Keratinocyte (primary cell): ENCODE data around the gene DIDO1. TPM values are rescaled to one million over a fixed set of nuclear protein-coding genes. Genes with fewer than 3 reads are reported as not detected.

Experiments
- DNase-seq: peaks from one replicate; pipeline ENCODE4 v3.0.0-alpha.2; 2011; ENCODE audit warnings: low read depth, missing footprints, low spot score
- FAIRE-seq: peaks from 2 replicates; lab custom pipeline; 2011; peaks lifted over from hg19 to GRCh38; lab: Jason Lieb, UNC
- H2AFZ ChIP-seq: 2 replicates; pipeline ENCODE4 v1.6.0; 2012; ENCODE audit warnings: low read length, control low read depth, inconsistent platforms; ENCODE audit not compliant: control insufficient read depth
- H3K27ac ChIP-seq: 2 replicates; pipeline ENCODE4 v1.5.1; 2011; ENCODE audit warnings: low read length; ENCODE audit not compliant: control insufficient read depth, insufficient read depth
- H3K27me3 ChIP-seq: 3 replicates; pipeline ENCODE4 v1.6.0; 2011; ENCODE audit warnings: low read length; ENCODE audit not compliant: control insufficient read depth, insufficient read depth; ENCODE audit errors: extremely low read depth
- H3K36me3 ChIP-seq, 2 experiments: 2 replicates in 1 of 2; 3 replicates in 1 of 2; pipeline ENCODE4 v1.5.1; 2011; ENCODE audit warnings: low read length in 2 of 2, mild to moderate bottlenecking in 1 of 2; ENCODE audit not compliant: control insufficient read depth in 2 of 2, insufficient read depth in 2 of 2; ENCODE audit errors: extremely low read depth in 1 of 2
- H3K4me1 ChIP-seq: 3 replicates; pipeline ENCODE4 v1.5.1; 2011; ENCODE audit warnings: low read length; ENCODE audit not compliant: control insufficient read depth, insufficient read depth; ENCODE audit errors: extremely low read depth
- H3K4me2 ChIP-seq: 3 replicates; pipeline ENCODE4 v1.6.0; 2011; ENCODE audit warnings: low read depth, low read length; ENCODE audit not compliant: control insufficient read depth, insufficient read depth; ENCODE audit errors: extremely low read depth
- H3K4me3 ChIP-seq, 3 experiments: fragments of 200-600 bp in 1 of 3; sonication (generic) in 1 of 3; 2 replicates in 2 of 3; 3 replicates in 1 of 3; pipeline ENCODE4 v1.5.1; 2011 to 2016; ENCODE audit warnings: low read length in 3 of 3, mild to moderate bottlenecking in 3 of 3, control low read depth in 2 of 3, inconsistent platforms in 1 of 3, low read depth in 1 of 3, mixed read lengths in 1 of 3, mixed run types in 1 of 3, moderate library complexity in 1 of 3; ENCODE audit not compliant: control insufficient read depth in 2 of 3, insufficient read depth in 2 of 3; ENCODE audit errors: extremely low read depth in 1 of 3
- H3K79me2 ChIP-seq: 2 replicates; pipeline ENCODE4 v1.6.0; 2012; ENCODE audit warnings: low read length; ENCODE audit not compliant: control insufficient read depth, insufficient read depth
- H3K9ac ChIP-seq: 3 replicates; pipeline ENCODE4 v1.6.0; 2011; ENCODE audit warnings: low read length; ENCODE audit not compliant: control insufficient read depth, insufficient read depth; ENCODE audit errors: extremely low read depth
- H3K9me1 ChIP-seq: 3 replicates; pipeline ENCODE4 v1.6.0; 2011; ENCODE audit warnings: low read length; ENCODE audit not compliant: control insufficient read depth, insufficient read depth; ENCODE audit errors: extremely low read depth
- H3K9me3 ChIP-seq: 2 replicates; pipeline ENCODE4 v1.5.1; 2012; ENCODE audit warnings: low read depth, low read length; ENCODE audit not compliant: control insufficient read depth
- H4K20me1 ChIP-seq: 3 replicates; pipeline ENCODE4 v1.6.0; 2011; ENCODE audit warnings: low read length; ENCODE audit not compliant: control insufficient read depth, insufficient read depth; ENCODE audit errors: extremely low read depth
- CTCF ChIP-seq, 3 experiments: IDR thresholded peaks in 1 of 3; conservative IDR thresholded peaks in 1 of 3; optimal IDR thresholded peaks in 1 of 3; 2 replicates in 2 of 3; 3 replicates in 1 of 3; pipeline versions ENCODE3 to v1.5.1; 2011; ENCODE audit warnings: low read length in 3 of 3, mild to moderate bottlenecking in 3 of 3, moderate library complexity in 2 of 3, control low read depth in 1 of 3, inconsistent platforms in 1 of 3; ENCODE audit not compliant: insufficient read depth in 2 of 3; ENCODE audit errors: extremely low read depth in 1 of 3
- EZH2 ChIP-seq: IDR thresholded peaks from one replicate; pipeline ENCODE4 v1.6.1; 2012; ENCODE audit warnings: inconsistent platforms, mild to moderate bottlenecking, low read length, moderate library complexity
- dilution Hi-C: fragments of 300-500 bp; cut with MboI; formaldehyde crosslinking; loops from one replicate; pipeline ENCODE4 v1.7.0; 2020; ENCODE audit warnings: low sequenced_read_pairs; ENCODE audit not compliant: extremely low pct_ligation_motif_present
- polyA plus RNA-seq, 5 experiments: library from polyadenylated mRNA; depleted of rRNA in 3 of 5; stranded (reverse) in 3 of 5; stranded (forward) in 1 of 5; unstranded in 1 of 5; fragments of >200 nt; gene quantifications; 1 replicate in 1 of 5; 2 replicates in 3 of 5; 3 replicates in 1 of 5; pipeline versions ENCODE4 v1.2.1 to v1.2.3, GENCODE V29; 2011 to 2012; ENCODE audit warnings: missing spikeins in 2 of 5, low read depth in 1 of 5, low replicate concordance in 1 of 5

The DIDO1 gene
- polyA plus RNA-seq, 1 donor (not counting 4 experiments of a cell fraction or from before 2014, with no cell fraction given) = 14.2 TPM

DNA sequence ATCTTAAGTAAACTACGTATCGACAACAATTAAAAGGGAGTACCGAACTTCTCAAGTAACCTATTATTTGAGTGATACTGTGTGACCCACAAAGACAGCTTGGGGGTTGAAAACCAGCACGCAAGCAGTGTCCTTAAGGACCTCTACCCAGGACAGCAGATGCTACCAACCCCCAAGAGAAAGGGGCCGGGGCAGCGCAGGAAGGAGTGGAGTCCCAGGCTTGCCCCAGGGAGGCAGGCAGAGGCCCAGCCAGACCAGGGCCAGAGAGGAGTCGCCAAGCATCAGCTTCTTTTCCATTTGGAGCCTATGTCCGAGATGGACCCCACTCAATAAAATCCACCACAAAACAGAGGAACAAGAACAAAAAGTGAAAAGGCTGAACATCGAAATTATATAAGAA, 11.9 kb downstream of the DIDO1 start:
- peaks cover 4% of the 10 kb centered on the region for H3K9me1 ChIP-seq
- FAIRE-seq = no peak
- H3K4me3 ChIP-seq = no peak overlapping the region
- H3K36me3 ChIP-seq = peaks cover 28 to 48% of the 10 kb centered on the region in 2 experiments
- no peak overlapping the region for H3K27ac ChIP-seq
- no peaks in the 10 kb centered on the region for H3K9me3 ChIP-seq
- H2AFZ ChIP-seq = no peak overlapping the region
- H3K9ac ChIP-seq = no peak overlapping the region
- DNase-seq = no peak
- no peak overlapping the region for H3K4me2 ChIP-seq
- TF ChIP-seq EZH2 = no peak
- no peak for TF ChIP-seq CTCF (optimal IDR thresholded peaks at IDR 0.05 in 1 of 3, IDR thresholded peaks at IDR 0.05 in 1 of 3, conservative IDR thresholded peaks at IDR 0.05 in 1 of 3; ENCODE audit: extremely low read depth in 1 of 3, insufficient read depth in 2 of 3, low read length in 3 of 3)
- H4K20me1 ChIP-seq = peaks cover 53% of the 10 kb centered on the region
- peaks cover 99% of the 10 kb centered on the region for H3K79me2 ChIP-seq
- dilution Hi-C loops = no loop called here
- peaks cover 4% of the 10 kb centered on the region for H3K4me1 ChIP-seq
- no peaks in the 10 kb centered on the region for H3K27me3 ChIP-seq

- H3K4me2 ChIP-seq = no peak overlapping the region
- H3K9me3 ChIP-seq = no peaks in the 10 kb centered on the region
- peaks cover 4% of the 10 kb centered on the region for H3K4me1 ChIP-seq
- TF ChIP-seq CTCF (optimal IDR thresholded peaks at IDR 0.05 in 1 of 3, IDR thresholded peaks at IDR 0.05 in 1 of 3, conservative IDR thresholded peaks at IDR 0.05 in 1 of 3; ENCODE audit: extremely low read depth in 1 of 3, insufficient read depth in 2 of 3, low read length in 3 of 3) = no peak
- peaks cover 4% of the 10 kb centered on the region for H3K9me1 ChIP-seq
- no peaks in the 10 kb centered on the region for H3K27me3 ChIP-seq
- peaks cover 36 to 58% of the 10 kb centered on the region in 2 experiments for H3K36me3 ChIP-seq
- FAIRE-seq (no peak), DNase-seq (no peak)
- dilution Hi-C loops = no loop called here
- H2AFZ ChIP-seq = no peak overlapping the region
- H3K79me2 ChIP-seq = peaks cover 95% of the 10 kb centered on the region
- no peak overlapping the region for H3K4me3 ChIP-seq
- H3K27ac ChIP-seq = no peak overlapping the region
- no peak overlapping the region for H3K9ac ChIP-seq
- H4K20me1 ChIP-seq = peaks cover 50% of the 10 kb centered on the region
Observed at GRCh38 chr20:62913043-62913630, 13.2 kb downstream of the DIDO1 start.
